Measurements from ENCODE around the gene NACC1.
"Not testable (repeated sequence)": the region's sequence is repeated elsewhere in the genome, so short reads cannot be mapped to it uniquely, and the experiment has no call there.

Gene NACC1

GRCh38 chr19:13166151-13166550 is 48.1 kb downstream of the NACC1 start:
- DNase-seq = not testable (repeated sequence)

- DNase-seq = no peak
Measured at GRCh38 chr19:13169769-13170168, 51.7 kb downstream of the NACC1 start.

GRCh38 chr19:13171146-13171545 is 53.1 kb downstream of the NACC1 start:
- DNase-seq = no peak

- DNase-seq = peak; percentile 73
Measured at GRCh38 chr19:13172346-13173138, 54.5 kb downstream of the NACC1 start.

GRCh38 chr19:13173139-13173737 is 55.2 kb downstream of the NACC1 start:
- DNase-seq = no peak

GRCh38 chr19:13176345-13176744 is 58.3 kb downstream of the NACC1 start:
- DNase-seq = no peak

- not testable (repeated sequence) for DNase-seq
Measured at GRCh38 chr19:13177584-13177983, 59.5 kb downstream of the NACC1 start.

GRCh38 chr19:13178291-13178690 is 60.2 kb downstream of the NACC1 start:
- DNase-seq = not testable (repeated sequence)

- no peak for DNase-seq
Measured at GRCh38 chr19:13181747-13182388, 63.8 kb downstream of the NACC1 start.

- DNase-seq = not testable (repeated sequence)
Measured at GRCh38 chr19:13184926-13185325, 66.9 kb downstream of the NACC1 start.

- not testable (repeated sequence) for DNase-seq
Measured at GRCh38 chr19:13185763-13186657, 67.9 kb downstream of the NACC1 start.

- not testable (repeated sequence) for DNase-seq
Measured at GRCh38 chr19:13186688-13187087, 68.6 kb downstream of the NACC1 start.

- no peak for DNase-seq
Measured at GRCh38 chr19:13187419-13187818, 69.4 kb downstream of the NACC1 start.

GRCh38 chr19:13189600-13189999 is 71.5 kb downstream of the NACC1 start:
- DNase-seq = no peak

Data from activated CD4-positive, alpha-beta T cell treated with anti-CD3 and anti-CD28 coated beads for 1 hour (primary cell).